ENCODE results near the gene GGA1. TPM values are rescaled to one million over a fixed set of nuclear protein-coding genes. Genes with fewer than 3 reads are reported as not detected.

GGA1 gene
- total RNA-seq = 69.7 TPM
- polyA plus RNA-seq = 10 to 100 TPM; 14.0 to 19.8 (median 16.8) TPM

GRCh38 chr22:37608477-37609239, at the start of gene GGA1:
TSS of gene GGA1 (plus strand) at chr22:37608834. CDS start at chr22:37608861, 27 bp downstream.
- DNase-seq = peak; percentile 97 to 99 (median 97)
- Mint-ChIP-seq H3K27me3 (peaks cover 7% of the 10 kb centered on the region), H3K36me3 (no peaks in the 10 kb centered on the region), H3K9me3 (peaks cover 0 to 3% (median 0%) of the 10 kb centered on the region in 7 donors), H3K4me3 (peak within 1 kb of the TSS; percentile 85 to 98 (median 94)), H3K4me1 (peaks cover 5 to 66% (median 42%) of the 10 kb centered on the region in 4 donors), H3K27ac (peak within 1 kb of the TSS; percentile 95 to 99 (median 98))
- Histone ChIP-seq H3K36me3 (ENCODE audit: control insufficient read depth, insufficient read depth, low read length) (no peaks in the 10 kb centered on the region), H3K27ac (ENCODE audit: insufficient read depth, low read length, poor library complexity, severe bottlenecking) (peak within 1 kb of the TSS; percentile 97), H3K27me3 (ENCODE audit: control insufficient read depth, insufficient read depth, low read length) (no peaks in the 10 kb centered on the region), H3K4me1 (ENCODE audit: control insufficient read depth, insufficient read depth, low read length, poor library complexity, severe bottlenecking) (peaks cover 55% of the 10 kb centered on the region), H3K4me3 (ENCODE audit: low read depth, low read length) (peak within 1 kb of the TSS; percentile 69), H3K9me3 (ENCODE audit: control insufficient read depth in 2 of 2, low read length in 2 of 2) (no peaks in the 10 kb centered on the region)
- peak; percentile 80 to 83 for ATAC-seq (ENCODE audit: low read depth in 2 of 2)

GRCh38 chr22:37559521-37559900, 49.1 kb upstream of the GGA1 start:
- H3K27ac ChIP-seq (ENCODE audit: insufficient read depth, low read length, poor library complexity, severe bottlenecking) = no peak overlapping the region
- peaks cover 18% of the 10 kb centered on the region for H3K4me1 ChIP-seq (ENCODE audit: control insufficient read depth, insufficient read depth, low read length, poor library complexity, severe bottlenecking)
- H3K36me3 ChIP-seq (ENCODE audit: control insufficient read depth, insufficient read depth, low read length) = no peaks in the 10 kb centered on the region
- Mint-ChIP-seq H3K4me3 (peak overlapping the region; percentile 7 to 61 (median 55)), H3K36me3 (no peaks in the 10 kb centered on the region), H3K27ac (no peak overlapping the region), H3K27me3 (peaks cover 77% of the 10 kb centered on the region), H3K4me1 (peaks cover 0 to 37% (median 11%) of the 10 kb centered on the region in 4 donors), H3K9me3 (no peaks in the 10 kb centered on the region)
- no peak for DNase-seq
- H3K27me3 ChIP-seq (ENCODE audit: control insufficient read depth, insufficient read depth, low read length) = peaks cover 18% of the 10 kb centered on the region
- no peak for ATAC-seq (ENCODE audit: low read depth in 2 of 2)
- H3K4me3 ChIP-seq (ENCODE audit: low read depth, low read length) = no peak overlapping the region
- no peaks in the 10 kb centered on the region for H3K9me3 ChIP-seq (ENCODE audit: control insufficient read depth in 2 of 2, low read length in 2 of 2)

- Mint-ChIP-seq H3K27ac (no peak within 1 kb of the TSS), H3K4me3 (peak within 1 kb of the TSS; percentile 61 to 83 (median 77)), H3K27me3 (peaks cover 82% of the 10 kb centered on the region), H3K36me3 (no peaks in the 10 kb centered on the region), H3K4me1 (peaks cover 0 to 37% (median 11%) of the 10 kb centered on the region in 4 donors), H3K9me3 (no peaks in the 10 kb centered on the region)
- Histone ChIP-seq H3K36me3 (ENCODE audit: control insufficient read depth, insufficient read depth, low read length) (no peaks in the 10 kb centered on the region), H3K9me3 (ENCODE audit: control insufficient read depth in 2 of 2, low read length in 2 of 2) (no peaks in the 10 kb centered on the region), H3K27ac (ENCODE audit: insufficient read depth, low read length, poor library complexity, severe bottlenecking) (no peak within 1 kb of the TSS), H3K27me3 (ENCODE audit: control insufficient read depth, insufficient read depth, low read length) (peaks cover 17% of the 10 kb centered on the region), H3K4me1 (ENCODE audit: control insufficient read depth, insufficient read depth, low read length, poor library complexity, severe bottlenecking) (peaks cover 18% of the 10 kb centered on the region), H3K4me3 (ENCODE audit: low read depth, low read length) (no peak within 1 kb of the TSS)
- DNase-seq (no peak), ATAC-seq (ENCODE audit: low read depth in 2 of 2) (peak in 1 of 2 donors; percentile 3)
Measured at GRCh38 chr22:37559901-37560607, 48.6 kb upstream of the GGA1 start, which contains the start of gene CDC42EP1. TSS of gene CDC42EP1 (plus strand) at chr22:37560480. CDS start at chr22:37566350, 5,870 bp downstream.

- Mint-ChIP-seq H3K27ac (no peak overlapping the region), H3K4me3 (peak overlapping the region in 3 of 4 donors; percentile 73 to 83 (median 81)), H3K9me3 (no peaks in the 10 kb centered on the region), H3K27me3 (peaks cover 84% of the 10 kb centered on the region), H3K4me1 (peaks cover under 1 to 36% (median 15%) of the 10 kb centered on the region in 4 donors), H3K36me3 (no peaks in the 10 kb centered on the region)
- no peak for DNase-seq
- H3K9me3 ChIP-seq (ENCODE audit: control insufficient read depth in 2 of 2, low read length in 2 of 2) = no peaks in the 10 kb centered on the region
- ATAC-seq (ENCODE audit: low read depth in 2 of 2) = peak in 1 of 2 donors; percentile 22
- H3K4me1 ChIP-seq (ENCODE audit: control insufficient read depth, insufficient read depth, low read length, poor library complexity, severe bottlenecking) = peaks cover 20% of the 10 kb centered on the region
- H3K27me3 ChIP-seq (ENCODE audit: control insufficient read depth, insufficient read depth, low read length) = peaks cover 15% of the 10 kb centered on the region
- H3K27ac ChIP-seq (ENCODE audit: insufficient read depth, low read length, poor library complexity, severe bottlenecking) = no peak overlapping the region
- no peak overlapping the region for H3K4me3 ChIP-seq (ENCODE audit: low read depth, low read length)
- no peaks in the 10 kb centered on the region for H3K36me3 ChIP-seq (ENCODE audit: control insufficient read depth, insufficient read depth, low read length)
Measured at GRCh38 chr22:37560608-37561211, 47.9 kb upstream of the GGA1 start.

- Histone ChIP-seq H3K4me1 (ENCODE audit: control insufficient read depth, insufficient read depth, low read length, poor library complexity, severe bottlenecking) (peaks cover 27% of the 10 kb centered on the region), H3K36me3 (ENCODE audit: control insufficient read depth, insufficient read depth, low read length) (no peaks in the 10 kb centered on the region), H3K4me3 (ENCODE audit: low read depth, low read length) (no peak overlapping the region), H3K9me3 (ENCODE audit: control insufficient read depth in 2 of 2, low read length in 2 of 2) (no peaks in the 10 kb centered on the region), H3K27ac (ENCODE audit: insufficient read depth, low read length, poor library complexity, severe bottlenecking) (no peak overlapping the region), H3K27me3 (ENCODE audit: control insufficient read depth, insufficient read depth, low read length) (peaks cover 15% of the 10 kb centered on the region)
- Mint-ChIP-seq H3K27me3 (peaks cover 84% of the 10 kb centered on the region), H3K4me1 (peaks cover 5 to 41% (median 16%) of the 10 kb centered on the region in 4 donors), H3K4me3 (peak overlapping the region; percentile 73 to 83 (median 82)), H3K9me3 (no peaks in the 10 kb centered on the region), H3K27ac (no peak overlapping the region), H3K36me3 (no peaks in the 10 kb centered on the region)
- peak; percentile 41 to 43 for ATAC-seq (ENCODE audit: low read depth in 2 of 2)
- DNase-seq = peak; percentile 53 to 60 (median 55)
Measured at GRCh38 chr22:37561212-37562048, 47.2 kb upstream of the GGA1 start.

GRCh38 chr22:37562049-37562875, 46.4 kb upstream of the GGA1 start:
- H3K27me3 Mint-ChIP-seq = peaks cover 78% of the 10 kb centered on the region
- H3K4me3 ChIP-seq (ENCODE audit: low read depth, low read length) = no peak overlapping the region
- no peaks in the 10 kb centered on the region for H3K36me3 ChIP-seq (ENCODE audit: control insufficient read depth, insufficient read depth, low read length)

More at GRCh38 chr22:37562049-37562875, 46.4 kb upstream of the GGA1 start:
- Histone ChIP-seq H3K27me3 (ENCODE audit: control insufficient read depth, insufficient read depth, low read length) (peaks cover 15% of the 10 kb centered on the region), H3K27ac (ENCODE audit: insufficient read depth, low read length, poor library complexity, severe bottlenecking) (no peak overlapping the region), H3K9me3 (ENCODE audit: control insufficient read depth in 2 of 2, low read length in 2 of 2) (no peaks in the 10 kb centered on the region), H3K4me1 (ENCODE audit: control insufficient read depth, insufficient read depth, low read length, poor library complexity, severe bottlenecking) (peaks cover 36% of the 10 kb centered on the region)
- Mint-ChIP-seq H3K36me3 (no peaks in the 10 kb centered on the region), H3K9me3 (no peaks in the 10 kb centered on the region), H3K4me1 (peaks cover 5 to 49% (median 19%) of the 10 kb centered on the region in 4 donors), H3K27ac (no peak overlapping the region), H3K4me3 (peak overlapping the region; percentile 69 to 83 (median 78))
- ATAC-seq (ENCODE audit: low read depth in 2 of 2) (no peak), DNase-seq (no peak)
